DMS53 (cell line): ENCODE measurements around the gene DOCK2.
"Not testable (repeated sequence)": the region's sequence is repeated elsewhere in the genome, so short reads cannot be mapped to it uniquely, and the experiment has no call there.

ENCODE experiments used
- DNase-seq: peaks from one replicate; lab custom pipeline; 2025; lab: John Stamatoyannopoulos, UW

DOCK2 gene

DNA sequence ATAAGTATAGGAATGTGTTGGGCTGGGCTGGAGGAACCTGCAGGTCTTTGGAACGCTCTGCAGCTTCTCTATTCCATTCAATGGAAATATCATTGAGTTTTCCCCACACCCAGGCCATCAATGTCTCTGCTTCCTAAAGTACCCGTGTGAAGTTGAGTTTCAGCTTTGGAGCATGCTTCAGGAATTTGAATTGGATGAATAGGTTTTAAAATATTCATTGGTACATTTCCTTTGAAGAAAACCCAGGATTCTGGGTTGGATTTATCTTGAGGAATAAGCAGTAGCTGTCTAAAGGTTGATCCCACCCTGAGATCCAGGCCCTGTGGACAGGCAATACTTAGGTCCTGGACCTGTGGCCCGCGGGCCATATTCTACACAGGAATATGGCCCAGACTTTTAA lies 306.0 kb downstream of the DOCK2 start:
- DNase-seq: no peak

DNA sequence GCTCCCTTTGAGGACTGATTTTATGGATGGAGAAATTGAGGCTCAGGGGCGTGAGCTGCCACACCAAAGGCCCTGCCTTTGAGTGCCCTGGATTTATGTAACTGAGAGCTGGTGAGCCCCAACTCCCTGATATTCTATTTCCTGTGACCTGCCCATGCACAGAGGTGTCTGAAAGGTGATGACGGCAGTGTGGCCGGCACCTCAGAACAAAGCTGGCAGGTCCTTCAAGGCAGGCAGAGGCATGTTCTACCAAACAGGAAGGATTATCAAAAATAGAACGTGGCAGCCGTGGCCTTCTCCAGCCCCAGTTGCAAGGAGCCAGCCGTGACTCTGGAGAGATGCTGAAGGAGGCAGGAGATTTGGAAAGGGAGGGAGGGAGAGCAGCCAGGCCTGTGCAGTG lies 307.0 kb downstream of the DOCK2 start:
- no peak for DNase-seq

DNA sequence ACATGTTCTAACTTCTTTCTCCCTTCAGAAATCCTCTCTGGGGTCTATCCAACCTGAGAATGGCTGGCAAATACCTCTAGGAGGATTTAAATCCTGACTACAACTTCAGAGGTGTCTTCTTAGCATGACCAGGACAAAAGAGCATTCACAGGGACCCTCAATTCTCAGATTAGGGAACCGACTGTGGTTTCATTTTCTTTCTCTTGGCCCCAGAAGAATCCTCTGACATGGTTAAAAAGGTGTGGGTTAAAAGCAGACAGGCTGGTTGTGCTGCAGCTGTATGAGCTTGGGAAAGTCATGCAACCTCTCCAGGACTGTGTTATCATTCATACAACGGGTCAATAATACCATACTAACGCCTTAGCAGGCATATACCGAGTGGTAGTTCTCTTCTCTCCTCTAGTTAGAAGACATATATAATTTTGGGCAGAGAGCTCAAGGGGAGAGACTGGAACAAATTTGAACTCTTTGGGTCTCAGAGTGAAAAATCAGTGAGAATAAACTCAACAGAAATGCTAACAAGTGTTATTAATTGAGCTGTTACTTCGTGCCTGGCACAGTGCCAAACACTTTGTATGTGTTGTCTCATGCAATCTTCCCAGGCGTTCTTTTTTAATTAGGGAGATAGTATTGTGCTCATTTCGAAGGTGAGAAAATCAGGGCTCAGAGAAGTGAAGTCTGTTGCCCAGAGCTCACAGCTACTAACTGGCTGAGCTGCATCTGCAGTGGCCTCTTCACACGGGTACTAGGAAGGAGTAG lies 308.0 kb downstream of the DOCK2 start:
- no peak for DNase-seq

DNA sequence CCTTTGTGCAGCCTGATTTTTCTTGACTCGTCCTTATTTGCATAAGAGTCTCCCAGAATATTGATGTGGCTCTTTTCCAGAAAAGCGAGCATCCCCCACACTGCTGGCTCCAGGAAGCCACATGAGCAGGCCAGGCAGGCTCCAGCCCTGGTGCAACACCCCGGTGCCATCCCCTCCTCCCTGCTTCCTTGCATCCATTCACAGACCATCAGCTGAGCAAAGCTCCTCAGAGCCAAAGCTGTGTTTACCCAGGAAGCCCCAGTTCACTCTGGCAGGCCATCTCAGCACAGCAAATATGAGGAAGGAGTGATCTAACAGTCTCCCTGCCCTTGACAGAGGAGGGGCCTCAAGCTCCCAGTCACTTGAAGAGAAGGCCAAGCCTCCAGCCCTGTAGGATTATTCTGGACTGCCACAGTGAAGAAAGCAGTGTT lies 308.8 kb downstream of the DOCK2 start:
- no peak for DNase-seq

DNA sequence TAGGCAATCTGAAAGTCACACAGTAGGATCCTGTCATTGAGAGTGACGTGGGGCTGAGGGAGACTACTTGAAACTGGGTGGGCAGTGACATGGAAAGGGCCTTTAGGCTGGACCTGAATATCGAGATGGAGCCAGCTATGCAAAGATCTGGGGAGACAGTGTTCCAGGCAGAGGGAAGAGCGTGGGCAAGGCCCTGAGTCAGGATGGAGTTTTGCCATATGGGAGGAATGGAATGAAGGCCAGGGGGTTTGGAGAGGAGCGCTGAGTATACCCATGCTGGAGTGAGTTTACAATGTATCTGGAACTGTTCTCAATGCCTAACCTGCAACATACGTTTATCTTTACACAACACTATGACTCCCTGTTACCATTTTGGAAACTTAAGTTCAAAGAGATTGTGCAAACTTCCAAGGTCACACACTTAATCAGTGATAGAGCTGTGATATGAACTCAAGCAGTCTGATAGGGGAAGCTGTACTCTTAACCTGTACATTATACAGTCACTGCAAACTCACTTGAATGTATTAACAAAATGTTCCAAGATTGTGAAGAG lies 309.7 kb downstream of the DOCK2 start:
- DNase-seq: no peak

DNA sequence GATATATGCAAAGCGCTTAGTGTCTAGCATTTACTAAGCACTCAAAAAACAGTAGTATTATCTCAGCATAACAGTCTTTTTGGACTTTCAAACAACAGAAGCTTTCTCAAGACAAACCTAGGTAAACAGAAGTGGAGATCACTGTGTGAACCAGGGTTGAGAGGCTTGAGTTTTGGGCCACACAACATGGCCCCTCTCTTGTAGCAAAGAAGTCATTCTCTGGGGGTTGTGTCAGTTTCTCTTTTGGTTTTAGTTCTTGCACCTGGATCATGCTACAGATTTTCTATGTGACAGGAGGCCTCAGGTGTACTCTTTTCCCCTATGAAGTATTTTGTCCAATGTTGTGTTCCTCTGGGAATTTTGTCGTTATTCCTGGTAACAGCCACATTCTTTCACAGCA lies 313.3 kb downstream of the DOCK2 start:
- DNase-seq: no peak

DNA sequence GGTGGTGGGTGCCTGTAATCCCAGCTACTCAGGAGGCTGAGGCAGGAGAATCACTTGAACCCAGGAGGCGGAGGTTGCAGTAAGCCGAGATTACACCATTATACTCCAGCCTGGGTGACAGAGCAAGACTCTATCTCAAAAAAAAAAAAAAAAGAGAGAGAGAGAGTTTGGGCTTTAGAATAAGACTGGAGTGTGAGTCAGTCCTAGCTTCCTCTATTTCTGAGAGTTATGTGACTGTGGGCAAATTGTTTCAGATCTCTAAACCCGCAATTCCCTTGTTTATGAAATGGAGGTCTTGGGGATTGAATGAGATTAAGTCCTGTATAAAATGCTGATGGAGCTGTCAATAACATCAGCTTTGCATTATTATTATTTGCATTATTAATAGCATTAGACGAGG lies 316.1 kb downstream of the DOCK2 start:
- not testable (repeated sequence) for DNase-seq

DNA sequence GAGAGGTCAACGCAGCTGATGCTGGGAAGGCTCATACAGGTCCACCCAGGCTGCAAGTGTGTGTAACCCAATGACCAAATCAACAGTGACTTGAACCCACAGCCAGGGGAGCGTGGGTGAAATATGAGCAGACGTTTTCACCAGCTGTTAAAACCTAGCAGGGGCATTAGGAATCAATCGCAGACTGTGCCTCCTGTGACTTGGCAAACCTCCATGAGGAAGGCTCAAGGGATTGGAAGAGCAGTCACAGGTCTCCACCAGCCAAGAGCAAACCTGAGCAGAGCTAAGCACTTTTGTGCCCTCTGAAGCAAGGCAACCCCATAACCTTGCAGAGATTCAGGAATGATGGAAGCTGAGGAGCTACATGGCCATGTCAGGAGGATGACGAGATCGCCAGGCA lies 317.7 kb downstream of the DOCK2 start:
- no peak for DNase-seq

DNA sequence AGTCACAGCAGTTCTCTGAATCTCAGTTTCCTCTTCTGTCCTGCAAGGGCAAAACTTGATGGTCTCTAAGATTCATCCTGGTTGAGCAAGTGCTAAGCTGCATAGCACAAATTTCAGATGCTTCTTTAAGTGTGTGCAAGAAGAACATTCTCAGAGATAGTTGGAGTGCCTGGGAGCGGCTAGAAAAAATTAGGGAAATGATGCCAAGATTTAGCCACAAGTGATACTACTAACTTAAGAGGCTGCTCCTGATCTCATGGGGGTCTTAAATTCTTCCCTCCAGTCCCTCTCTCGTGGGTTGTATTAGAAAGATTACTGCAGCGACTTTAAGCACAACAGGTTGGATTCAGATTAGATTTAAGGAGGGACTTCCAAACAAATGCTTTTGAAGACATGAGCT lies 319.1 kb downstream of the DOCK2 start:
- no peak for DNase-seq

DNA sequence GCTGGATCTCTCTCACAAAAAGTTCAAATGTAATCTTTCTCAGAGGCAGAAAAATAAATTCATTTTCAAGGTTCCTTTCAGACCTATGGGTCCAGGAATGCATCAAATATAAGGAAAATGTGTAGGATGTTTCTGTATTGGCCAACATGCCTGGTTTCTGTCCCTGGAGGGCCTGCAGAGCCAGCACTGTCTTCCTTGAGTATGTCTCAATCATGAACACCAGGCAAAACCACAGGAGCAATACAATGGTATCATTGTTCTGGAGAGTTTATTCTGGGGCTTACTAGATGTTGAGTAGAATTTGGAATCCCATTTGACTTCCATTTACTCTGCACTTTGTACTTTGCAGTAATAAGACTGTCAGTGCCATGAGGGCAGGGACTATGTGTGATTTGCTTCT lies 319.7 kb downstream of the DOCK2 start:
- DNase-seq: no peak

DNA sequence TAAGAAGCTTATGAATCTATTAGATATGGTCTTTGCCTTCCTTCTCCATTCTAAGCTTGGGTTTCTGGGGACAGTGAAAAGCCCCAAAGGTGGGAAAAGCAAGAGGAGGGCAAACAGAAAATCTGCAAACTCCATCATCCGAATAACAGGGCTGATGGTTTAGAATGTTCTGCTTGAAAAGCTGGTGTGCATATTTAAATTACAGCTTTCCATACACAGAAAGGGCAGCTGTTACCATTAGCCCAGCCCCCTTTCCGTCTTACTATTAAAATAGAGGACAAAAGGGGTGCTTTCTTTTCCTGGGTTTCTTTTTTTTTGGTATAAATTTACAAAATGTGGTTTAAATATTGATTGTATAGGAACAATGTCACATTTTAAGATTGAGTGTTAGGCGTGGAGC lies 321.2 kb downstream of the DOCK2 start:
- DNase-seq: no peak

DNA sequence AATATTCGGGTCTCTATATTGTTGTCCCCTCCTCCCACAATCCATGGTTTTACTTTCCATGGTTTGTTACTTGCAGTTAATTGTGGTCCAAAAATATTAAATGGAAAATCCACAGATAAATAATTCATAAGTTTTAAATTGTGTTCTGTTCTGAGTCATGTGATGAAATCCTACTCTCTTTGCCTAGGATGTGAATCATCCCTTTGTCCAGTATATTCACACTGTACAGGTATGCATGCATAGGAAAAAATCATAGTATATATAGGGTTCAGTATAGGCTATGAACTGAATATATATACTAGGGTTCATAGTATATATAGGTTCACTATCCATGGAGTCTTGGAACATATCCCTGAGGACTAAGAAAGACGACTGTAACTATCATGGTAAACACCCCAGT lies 323.6 kb downstream of the DOCK2 start:
- no peak for DNase-seq

DNA sequence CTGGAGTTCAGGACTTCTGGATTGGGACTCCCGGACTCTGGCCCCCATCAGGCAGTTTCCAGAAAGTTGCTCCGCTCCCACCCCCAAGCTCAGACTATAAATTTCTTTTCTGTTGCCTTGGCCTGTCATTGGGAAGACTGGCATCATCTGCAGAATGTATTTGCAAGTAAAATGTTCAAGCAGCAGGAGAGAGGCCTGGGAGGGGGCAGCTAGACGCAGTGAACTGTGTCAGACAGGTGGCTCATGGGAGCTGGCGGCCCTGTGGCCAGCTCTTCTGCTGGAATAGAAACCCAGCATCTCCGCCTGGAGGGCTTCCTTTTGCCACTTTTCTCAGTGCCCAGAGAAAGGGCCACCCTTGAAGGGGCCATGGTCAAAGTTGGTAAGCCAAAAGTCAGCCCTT lies 327.2 kb downstream of the DOCK2 start:
- no peak for DNase-seq

DNA sequence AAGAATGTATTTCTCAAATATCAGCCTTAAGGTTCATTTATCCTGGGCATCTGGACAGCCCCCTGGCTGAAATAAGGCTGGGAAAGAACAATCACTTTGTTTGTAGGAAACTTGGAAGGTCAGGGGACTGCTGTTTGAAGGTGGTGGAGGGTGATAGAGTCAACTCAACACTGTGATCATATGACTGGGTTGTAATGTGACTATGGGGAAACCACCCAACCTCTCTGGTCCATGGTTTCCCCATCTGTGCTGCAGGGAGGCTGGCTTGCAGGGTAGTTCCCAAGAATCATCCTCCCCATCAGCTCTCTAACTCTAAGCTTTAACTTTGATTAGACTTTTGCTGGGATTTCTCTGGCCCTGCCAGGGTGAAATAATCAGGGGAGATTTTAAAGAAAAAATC lies 333.3 kb downstream of the DOCK2 start:
- no peak for DNase-seq

DNA sequence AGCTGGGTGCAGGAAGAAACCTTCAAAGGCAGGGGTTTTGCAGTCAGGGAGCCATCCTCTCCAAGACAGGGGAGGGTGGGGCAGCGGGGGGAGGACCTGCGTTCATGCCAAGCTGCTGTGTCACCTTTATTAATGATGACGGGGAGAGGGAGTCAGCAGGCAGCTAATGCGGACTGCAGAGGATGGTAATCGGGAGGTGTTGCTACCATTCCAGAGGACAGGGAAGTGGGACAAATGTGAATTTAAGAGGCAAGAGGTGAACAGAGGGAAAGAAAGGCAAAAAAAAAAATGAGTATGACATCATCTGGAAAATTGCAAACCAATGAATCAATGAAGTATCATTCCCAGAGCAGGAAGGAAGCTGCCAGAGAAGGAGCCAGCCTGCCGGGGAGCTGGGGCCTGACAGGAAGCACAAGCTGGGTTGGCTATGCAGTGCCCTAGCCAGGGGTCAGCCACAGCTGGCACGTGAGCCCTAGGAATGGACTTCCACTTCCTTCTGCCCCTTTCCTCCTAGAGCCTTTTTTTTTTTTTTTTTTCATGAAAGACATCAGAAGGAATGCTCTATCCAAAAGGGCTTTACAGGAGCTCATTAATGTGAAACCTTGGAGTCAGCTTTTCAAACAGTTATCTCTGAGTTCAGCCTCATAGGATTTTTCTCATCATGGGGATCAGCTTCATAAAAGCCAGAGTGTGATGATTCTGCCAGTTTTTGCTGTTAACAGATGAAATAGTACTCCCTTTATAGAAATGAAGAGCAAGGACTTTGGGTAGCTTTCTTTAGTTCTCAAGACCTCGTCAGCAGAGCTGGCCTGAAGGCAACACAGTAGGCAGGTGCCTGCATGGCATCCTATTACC lies 334.1 kb downstream of the DOCK2 start:
- DNase-seq: no peak

DNA sequence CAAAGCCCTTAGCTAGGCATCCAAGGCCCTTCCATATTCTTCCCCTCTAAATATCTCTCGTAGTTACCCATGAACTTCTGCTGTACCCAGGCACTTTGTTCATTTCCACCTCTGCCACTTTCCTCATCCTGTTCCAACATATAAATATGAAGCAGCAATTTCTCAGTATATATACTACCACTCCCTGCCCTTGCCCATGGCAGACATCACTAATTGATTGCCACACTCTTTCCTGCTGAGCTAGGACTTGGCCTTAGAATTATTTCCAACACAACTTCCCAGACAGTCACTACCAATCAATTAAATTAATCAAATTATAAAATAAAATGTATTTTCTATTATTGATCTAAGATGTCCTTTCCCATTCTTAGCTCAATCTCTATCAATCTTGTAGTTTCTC lies 334.7 kb downstream of the DOCK2 start:
- no peak for DNase-seq

DNA sequence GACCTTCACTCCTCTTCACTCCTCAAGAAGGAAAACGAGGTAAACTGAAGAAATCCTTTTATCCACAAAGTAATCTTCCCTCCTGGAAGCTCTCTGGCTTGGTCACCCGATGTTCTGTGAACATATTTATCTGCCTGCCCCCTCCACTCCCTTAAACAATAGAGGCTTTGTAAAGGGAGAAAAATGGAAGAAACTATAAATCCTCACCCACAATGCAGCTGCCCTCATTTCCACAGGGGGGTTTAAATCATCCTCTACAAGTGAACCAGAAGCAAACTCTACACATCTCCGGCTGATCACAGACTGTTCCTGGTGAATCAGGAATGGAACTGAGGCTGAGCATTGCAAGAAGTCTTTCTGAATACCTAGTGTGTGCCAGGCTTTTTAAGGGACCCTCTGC lies 336.0 kb downstream of the DOCK2 start:
- DNase-seq: no peak

DNA sequence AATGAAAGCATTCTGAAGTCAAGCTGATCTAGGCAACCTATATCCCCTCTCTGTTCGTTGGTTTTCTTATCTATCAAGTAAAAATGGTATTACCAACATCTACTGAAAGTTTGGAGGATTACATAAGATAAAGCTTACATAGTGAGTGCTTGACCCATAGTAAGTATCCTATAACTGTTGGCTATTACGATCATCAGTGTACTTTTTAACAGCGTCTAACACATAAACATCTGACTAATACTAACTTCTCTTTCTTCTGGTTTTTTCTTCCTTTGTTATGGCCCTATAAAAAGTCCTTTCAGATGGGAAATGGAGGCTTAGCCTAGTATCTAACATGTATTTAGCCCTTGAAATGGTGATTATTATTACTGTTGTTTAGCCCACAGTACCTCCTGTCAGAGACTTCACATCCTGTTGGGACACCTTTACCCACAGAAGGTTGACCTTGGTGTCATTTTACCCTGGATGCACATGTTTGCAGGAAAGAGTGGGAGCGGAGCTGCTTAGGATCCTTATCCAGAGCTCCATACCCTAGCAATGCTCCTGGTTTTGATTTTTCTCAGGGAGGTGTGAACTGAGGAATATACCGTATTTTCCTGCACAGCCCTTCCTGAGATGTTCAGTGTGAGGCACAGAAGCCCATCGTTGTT lies 337.2 kb downstream of the DOCK2 start:
- DNase-seq: no peak

DNA sequence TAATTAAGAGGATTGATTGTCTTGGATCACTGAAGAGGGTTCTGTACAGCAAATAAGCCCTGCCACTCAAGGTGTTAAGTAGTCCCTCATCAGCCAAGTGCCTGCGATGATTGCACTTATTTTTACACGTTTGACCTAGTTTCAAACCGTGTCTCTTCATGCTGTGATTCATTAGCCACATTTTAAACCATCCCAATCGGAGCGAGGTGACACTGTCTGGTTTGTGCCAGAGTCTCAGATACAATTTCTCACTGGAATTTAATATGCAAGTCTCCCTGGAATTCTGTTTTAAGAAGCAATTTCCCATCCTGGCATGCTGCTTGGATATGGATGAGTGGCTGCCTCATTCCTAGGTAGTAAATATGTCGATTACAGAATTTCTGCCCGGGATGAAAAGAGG lies 341.6 kb downstream of the DOCK2 start:
- DNase-seq: no peak

DNA sequence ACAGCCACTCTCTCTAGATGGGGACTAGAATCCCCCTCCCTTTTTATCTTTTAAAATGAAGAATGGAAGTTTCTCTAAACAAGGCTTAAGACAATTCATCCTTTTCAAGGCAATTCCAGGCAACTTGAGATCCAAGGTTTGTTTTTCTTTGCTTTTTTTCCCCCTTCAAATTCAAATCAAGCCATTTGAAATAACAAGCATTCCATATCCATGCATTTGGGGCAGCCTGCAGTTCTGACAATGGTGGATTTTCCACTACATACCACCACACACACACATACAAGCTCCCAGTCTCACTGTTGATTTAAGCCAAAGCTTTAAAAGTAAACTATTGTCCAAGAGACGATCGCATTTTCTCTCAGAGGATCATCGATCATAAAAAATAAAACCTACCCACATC lies 342.8 kb downstream of the DOCK2 start:
- DNase-seq: no peak

DNA sequence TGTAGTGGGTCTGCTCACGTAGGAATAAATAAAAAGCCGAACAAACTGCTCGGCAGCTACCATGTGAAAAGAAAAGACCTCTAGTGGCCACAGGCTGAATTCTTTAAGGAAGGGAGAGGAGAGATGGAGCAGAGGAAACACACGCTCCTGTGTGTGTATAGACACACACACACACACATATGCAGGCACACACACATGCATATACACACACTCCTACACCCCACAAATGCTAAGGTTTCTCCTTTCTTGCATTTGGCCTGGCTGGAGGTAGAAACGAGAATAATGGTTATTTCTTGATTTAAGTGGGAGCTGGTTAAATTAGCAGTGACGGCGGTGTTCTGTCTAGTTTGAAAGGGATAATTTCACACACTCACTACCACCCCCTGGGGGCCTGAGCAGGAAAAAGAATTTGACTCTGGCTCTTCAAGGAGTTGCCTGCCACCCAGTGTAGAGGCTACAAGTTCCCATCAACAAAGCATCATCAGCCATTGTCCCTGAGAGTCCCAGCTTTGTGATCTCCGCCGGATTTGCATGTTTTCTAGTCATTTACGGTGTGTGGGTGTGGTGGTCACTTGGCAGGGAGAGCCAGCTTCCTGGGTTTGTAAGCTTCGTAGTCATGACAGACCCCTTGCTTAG lies 343.5 kb downstream of the DOCK2 start, which contains the start of gene INSYN2B:
Gene INSYN2B, minus strand, starts transcription at position 78 of the 636 bp plus-strand sequence. CDS start 96,597 bp downstream, outside the sequence.
- DNase-seq: peak; percentile 51

DNA sequence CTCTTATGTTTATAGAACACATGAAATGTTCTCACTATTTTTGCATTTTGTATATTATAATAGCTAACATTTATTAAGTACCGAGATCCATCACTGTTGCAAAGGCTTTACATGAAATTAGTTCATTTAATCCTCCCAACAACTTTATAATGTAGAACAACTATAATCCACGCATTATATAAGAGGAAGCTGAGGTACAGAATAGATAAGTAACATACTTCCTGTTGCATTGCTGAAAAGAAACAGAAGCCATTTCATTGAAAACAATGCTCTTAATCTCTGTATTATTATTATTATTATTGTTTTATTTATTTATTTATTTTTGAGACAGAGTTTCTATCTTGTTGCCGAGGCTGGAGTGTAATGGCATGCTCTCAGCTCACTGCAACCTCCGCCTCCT lies 351.1 kb downstream of the DOCK2 start:
- no peak for DNase-seq
